Adrenal gland (tissue), 12 donors: ENCODE measurements around the gene IL4R. TPM values are rescaled to one million over a fixed set of nuclear protein-coding genes. Genes with fewer than 3 reads are reported as not detected.

ENCODE experiments used
- DNase-seq, 7 donors: peaks; one replicate each; pipeline ENCODE4 v3.0.0-alpha.2; 2019 to 2020
- H3K27ac ChIP-seq, 5 donors: fragments of 200-600 bp; sonication (generic) in 4 of 5; 1 replicate in 3 of 5; 2 replicates in 2 of 5; pipeline versions ENCODE4 v1.5.1 to v1.8.0; 2016 to 2020; ENCODE audit warnings: mild to moderate bottlenecking in 1 of 5
- H3K27me3 ChIP-seq: fragments of 200-600 bp; 2 replicates; pipeline ENCODE4 v1.8.0; 2021
- H3K36me3 ChIP-seq, 2 donors: fragments of 200-600 bp; replicated peaks in 1 of 2; 1 replicate in 1 of 2; 2 replicates in 1 of 2; pipeline versions ENCODE4 v1.5.1 to v1.8.0; 2018 to 2022
- H3K4me1 ChIP-seq, 2 donors: fragments of 200-600 bp; replicated peaks in 1 of 2; 1 replicate in 1 of 2; 2 replicates in 1 of 2; pipeline versions ENCODE4 v1.5.1 to v1.8.0; 2018 to 2021
- H3K4me3 ChIP-seq, 4 donors: fragments of 200-600 bp; sonication (generic) in 3 of 4; one replicate each; pipeline ENCODE4 v1.5.1; 2016 to 2018
- H3K9me3 ChIP-seq, 3 donors: fragments of 200-600 bp; sonication (generic) in 1 of 3; replicated peaks in 1 of 3; 1 replicate in 2 of 3; 2 replicates in 1 of 3; pipeline versions ENCODE4 v1.5.1 to v1.8.0; 2016 to 2021
- POLR2A ChIP-seq, 2 donors: fragments of 450-650 bp; IDR thresholded peaks; one replicate each; pipeline ENCODE4 v1.6.1; 2017; ENCODE audit warnings: antibody characterized with exemption in 2 of 2, mild to moderate bottlenecking in 2 of 2, moderate library complexity in 1 of 2
- WGBS, 4 donors: extraction: QIAGEN DNeasy Blood & Tissue Kit in 2 of 4; methylation state at CpG; one replicate each; pipeline versions ENCODE4 v1.1.5 to v1.1.7; 2013 to 2017; 5-methylcytosine and 5-hydroxymethylcytosine counted together
- intact Hi-C, 2 donors: fragments of 100-400 bp; cut with DNase I; formaldehyde crosslinking; loops; one replicate each; pipeline versions ENCODE4 v1.14.1 to v1.15.0; 2022 to 2023
- polyA plus RNA-seq, 3 donors: library from polyadenylated mRNA; stranded (reverse); fragments of 200-250 nt in 2 of 3; fragments of 350-450 nt in 1 of 3; fragmentation: Illumina TruSeq in 1 of 3; extraction: RNeasy Lipid Tissue Mini Kit (QIAGEN cat#74804) in 1 of 3; gene quantifications; one replicate each; pipeline ENCODE4 v1.2.3, GENCODE V29; 2013 to 2014
- total RNA-seq, 9 donors: library from RNA; depleted of rRNA in 4 of 9; stranded (reverse); fragments of >200 nt in 4 of 9; fragments of 120-200 nt in 1 of 9; fragmentation: NEBNext Ultra II Directional in 1 of 9; extraction: Animal tissue kit (Norgen Biotek cat#: 25700) in 1 of 9; gene quantifications; one replicate each; pipeline versions ENCODE4 v1.1.0 to v1.2.4, GENCODE V29; 2013 to 2023
- TF ChIP-seq, protein P1 (sequence below), 6 experiments: fragments of 450-650 bp in 4 of 6; fragments of 200-600 bp in 2 of 6; sonication (generic) in 1 of 6; IDR thresholded peaks; 1 replicate in 5 of 6; 2 replicates in 1 of 6; pipeline versions ENCODE4 v1.5.1 to v1.8.0; 2016 to 2021; ENCODE audit warnings: antibody characterized with exemption in 6 of 6, mild to moderate bottlenecking in 2 of 6, moderate library complexity in 1 of 6
- donor health status: healthy with polysubstance abuse.
- donor health status: Bipolar disorder and iron deficiency.
- donor health status: DM: yes; HTN: yes; CAD: no.
- donor health status: DM: no; HTN: no; CAD: no.
- donor health status: DM: no; HTN: no; CAD: no.
- donor health status: DM: yes; HTN: yes; CAD: no.

IL4R gene
- total and polyA plus RNA-seq, 12 donors, result 3.1 to 142 (median 50.0) TPM

DNA sequence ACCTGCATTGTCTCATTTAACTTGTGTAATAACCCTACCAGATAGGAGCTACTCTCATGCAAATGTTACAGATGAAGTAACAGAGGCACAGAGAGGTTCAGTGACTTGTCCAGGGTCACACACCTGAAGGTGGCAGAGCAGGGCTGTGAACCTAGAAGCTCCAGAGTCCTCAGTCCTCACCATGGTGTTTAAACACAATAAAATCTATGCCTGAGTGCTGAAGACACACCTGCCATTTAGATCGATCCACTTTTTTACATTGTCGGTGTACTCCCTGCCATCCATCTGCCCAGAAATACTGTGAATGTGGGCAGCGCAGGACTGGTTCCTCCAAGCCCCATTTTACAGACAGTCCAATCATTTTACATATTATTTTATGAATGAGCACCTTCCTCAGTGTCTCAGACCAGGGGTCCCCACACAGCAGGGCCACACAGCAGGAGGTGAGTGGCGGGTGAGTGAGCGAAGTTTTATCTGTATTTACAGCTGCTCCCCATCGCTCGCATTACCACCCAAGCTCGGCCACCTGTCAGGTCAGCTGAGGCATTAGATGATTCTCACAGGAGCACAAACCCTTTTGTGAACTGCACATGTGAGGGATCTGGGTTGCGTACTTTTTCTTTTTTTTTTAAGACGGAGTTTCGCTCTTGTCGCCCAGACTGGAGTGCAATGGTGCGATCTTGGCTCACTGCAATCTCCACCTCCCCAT lies 5.6 kb downstream of the IL4R start:
- TF ChIP-seq, protein P1, sequence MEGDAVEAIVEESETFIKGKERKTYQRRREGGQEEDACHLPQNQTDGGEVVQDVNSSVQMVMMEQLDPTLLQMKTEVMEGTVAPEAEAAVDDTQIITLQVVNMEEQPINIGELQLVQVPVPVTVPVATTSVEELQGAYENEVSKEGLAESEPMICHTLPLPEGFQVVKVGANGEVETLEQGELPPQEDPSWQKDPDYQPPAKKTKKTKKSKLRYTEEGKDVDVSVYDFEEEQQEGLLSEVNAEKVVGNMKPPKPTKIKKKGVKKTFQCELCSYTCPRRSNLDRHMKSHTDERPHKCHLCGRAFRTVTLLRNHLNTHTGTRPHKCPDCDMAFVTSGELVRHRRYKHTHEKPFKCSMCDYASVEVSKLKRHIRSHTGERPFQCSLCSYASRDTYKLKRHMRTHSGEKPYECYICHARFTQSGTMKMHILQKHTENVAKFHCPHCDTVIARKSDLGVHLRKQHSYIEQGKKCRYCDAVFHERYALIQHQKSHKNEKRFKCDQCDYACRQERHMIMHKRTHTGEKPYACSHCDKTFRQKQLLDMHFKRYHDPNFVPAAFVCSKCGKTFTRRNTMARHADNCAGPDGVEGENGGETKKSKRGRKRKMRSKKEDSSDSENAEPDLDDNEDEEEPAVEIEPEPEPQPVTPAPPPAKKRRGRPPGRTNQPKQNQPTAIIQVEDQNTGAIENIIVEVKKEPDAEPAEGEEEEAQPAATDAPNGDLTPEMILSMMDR (IDR thresholded peaks at IDR 0.05), result no peak
- no peak for TF ChIP-seq POLR2A (IDR thresholded peaks at IDR 0.05)
- intact Hi-C loops, result loop anchor here (5.0 to 10.0 kb wide), 2 partner anchors 57 to 85 kb away; no protein-coding TSS in a partner anchor
- Histone ChIP-seq H3K27me3 (no peaks in the 10 kb centered on the region), H3K27ac (peak overlapping the region in 2 of 5 donors; percentile 95), H3K36me3 (no peaks in the 10 kb centered on the region), H3K4me1 (peaks cover 61 to 94% of the 10 kb centered on the region in 2 donors), H3K9me3 (no peaks in the 10 kb centered on the region), H3K4me3 (no peak overlapping the region)
- DNase-seq, result peak in 2 of 7 donors; percentile 4 to 35
- 93 to 97% (median 94%) methylated on average over 13 of the region's 13 CpGs for WGBS, 4 donors

DNA sequence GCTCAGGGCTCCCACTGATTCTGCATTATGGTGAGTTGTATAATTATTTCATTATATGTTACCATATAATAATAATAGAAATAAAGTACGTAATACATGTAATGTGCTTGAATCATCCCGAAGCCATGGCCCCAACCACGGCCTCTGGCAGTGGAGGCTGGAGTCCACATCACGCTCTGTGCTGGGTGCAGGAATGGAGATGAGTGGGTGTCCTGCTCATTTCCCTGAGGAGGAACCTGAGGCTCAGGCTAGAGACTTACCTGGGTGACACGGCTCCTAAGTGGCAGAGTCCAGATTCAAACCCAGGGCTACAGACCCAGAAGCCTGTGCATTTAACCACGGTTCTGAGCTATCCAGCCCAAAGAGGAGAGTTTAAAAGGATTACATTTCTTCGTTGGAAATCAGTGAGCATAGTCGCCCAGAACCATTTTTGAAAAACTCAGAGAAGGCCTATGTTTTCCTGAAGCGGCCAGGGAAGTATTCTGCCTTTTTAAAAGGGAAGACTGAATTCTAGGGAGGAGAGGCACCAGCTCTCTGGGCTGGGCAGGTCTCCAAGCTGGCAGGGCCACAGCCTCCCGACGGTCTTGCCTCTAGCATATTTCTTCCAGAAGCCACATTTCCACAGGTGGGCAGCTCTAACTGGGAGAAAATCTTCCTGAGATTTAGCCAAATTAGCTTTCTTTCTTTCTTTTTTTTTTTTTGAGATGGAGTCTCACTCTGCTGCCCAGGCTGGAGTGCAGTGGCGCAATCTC lies 6.7 kb downstream of the IL4R start:
- H3K27ac ChIP-seq, result peak overlapping the region in 3 of 5 donors; percentile 16 to 50 (median 48)
- intact Hi-C loops, result no loop called here
- WGBS, 4 donors, result 74 to 85% (median 80%) methylated on average over 12 of the region's 12 CpGs

DNA sequence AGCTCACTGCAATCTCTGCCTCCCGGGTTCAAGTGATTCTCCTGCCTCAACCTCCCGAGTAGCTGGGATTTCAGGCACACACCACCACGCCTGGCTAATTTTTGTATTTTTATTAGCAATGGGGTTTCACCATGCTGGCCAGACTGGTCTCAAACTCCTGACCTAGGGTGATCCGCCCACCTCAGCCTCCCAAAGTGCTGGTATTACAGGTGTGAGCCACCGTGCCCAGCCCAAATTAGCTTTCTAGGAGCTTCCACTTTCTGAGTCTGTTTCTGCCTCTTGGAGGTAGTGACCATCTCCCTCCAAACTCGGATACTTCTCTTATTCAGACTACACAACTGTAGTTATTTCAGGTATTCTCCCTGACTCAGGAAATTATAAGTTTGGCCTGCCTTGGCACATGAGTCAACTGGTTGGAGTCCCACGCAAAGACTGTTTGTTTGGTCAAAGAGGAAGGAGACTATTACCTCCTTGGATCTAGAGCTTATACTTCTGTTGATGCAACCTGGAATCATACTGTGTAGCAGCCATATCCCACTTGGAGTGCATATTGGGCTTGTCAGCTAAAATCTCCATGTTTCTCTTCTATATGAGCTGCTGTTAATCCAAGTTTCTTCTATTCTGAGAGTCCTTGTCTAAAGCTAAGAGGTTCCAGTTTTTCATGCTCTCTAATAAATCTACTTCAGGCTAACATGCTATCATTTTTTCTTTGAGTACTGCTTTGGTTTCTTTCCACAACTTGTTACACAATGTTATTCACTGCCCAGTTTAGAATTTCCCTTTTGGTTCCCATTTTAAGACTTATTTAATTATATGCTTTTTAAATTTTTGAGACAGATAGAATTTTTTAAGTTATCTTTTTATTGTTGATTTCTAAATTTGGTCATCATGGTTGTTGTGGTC lies 7.5 kb downstream of the IL4R start:
- Histone ChIP-seq H3K27ac (peak overlapping the region in 4 of 5 donors; percentile 48 to 72 (median 55)), H3K4me3 (no peak overlapping the region), H3K36me3 (no peaks in the 10 kb centered on the region), H3K27me3 (no peaks in the 10 kb centered on the region), H3K9me3 (no peaks in the 10 kb centered on the region), H3K4me1 (peaks cover 55 to 94% of the 10 kb centered on the region in 2 donors)
- DNase-seq, result peak in 1 of 7 donors; percentile 7
- no peak for TF ChIP-seq POLR2A (IDR thresholded peaks at IDR 0.05)
- TF ChIP-seq, protein P1 (IDR thresholded peaks at IDR 0.05), result no peak
- WGBS, 4 donors, result 80 to 89% (median 85%) methylated on average over 7 of the region's 7 CpGs
- intact Hi-C loops, result no loop called here

More for the DNA sequence above, 6.7 kb downstream of the IL4R start:
- no peak for TF ChIP-seq POLR2A (IDR thresholded peaks at IDR 0.05)
- TF ChIP-seq, protein P1 (IDR thresholded peaks at IDR 0.05), result no peak
- no peaks in the 10 kb centered on the region for H3K36me3 ChIP-seq
- peak in 3 of 7 donors; percentile 16 to 43 (median 37) for DNase-seq
- H3K27me3 ChIP-seq, result no peaks in the 10 kb centered on the region
- no peak overlapping the region for H3K4me3 ChIP-seq
- peaks cover 58 to 92% of the 10 kb centered on the region in 2 donors for H3K4me1 ChIP-seq
- H3K9me3 ChIP-seq, result no peaks in the 10 kb centered on the region
